ENCODE data around the gene TEX38.
A peak's percentile ranks its signal among the peaks of the same experiment; 100 is the strongest.
"Not testable (repeated sequence)": the region's sequence is repeated elsewhere in the genome, so short reads cannot be mapped to it uniquely, and the experiment has no call there.

Gene TEX38

DNA sequence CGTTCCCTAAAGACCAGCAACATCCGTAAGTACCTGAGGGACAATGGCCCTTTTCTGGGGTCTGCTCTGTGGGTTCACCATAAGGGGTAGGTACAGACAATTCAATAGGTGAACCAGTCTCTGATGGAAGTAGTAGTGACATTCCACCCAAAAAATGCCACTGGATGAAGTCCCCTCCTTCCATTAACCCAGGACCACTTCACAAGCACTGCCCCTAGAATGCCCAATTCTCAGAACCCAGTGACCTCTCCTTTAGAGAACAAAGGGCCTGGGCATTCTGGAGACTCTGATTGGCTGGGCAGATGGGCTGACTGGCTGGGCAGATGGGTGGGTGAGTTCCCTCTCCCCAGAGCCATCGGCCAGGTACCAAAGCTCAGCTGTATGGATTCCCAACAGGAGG, at the start of gene TEX38:
TEX38 (plus strand) TSS at position 301 of the 400 bp plus-strand sequence; CDS start at position 382, 81 bp downstream.
- in situ Hi-C loops (cut with HindIII; ENCODE audit: low pct_ligation_motif_present, low pct_unique_long_range_greater_than_20kb, low sequenced_read_pairs), result no loop called here
- no peak for DNase-seq

DNA sequence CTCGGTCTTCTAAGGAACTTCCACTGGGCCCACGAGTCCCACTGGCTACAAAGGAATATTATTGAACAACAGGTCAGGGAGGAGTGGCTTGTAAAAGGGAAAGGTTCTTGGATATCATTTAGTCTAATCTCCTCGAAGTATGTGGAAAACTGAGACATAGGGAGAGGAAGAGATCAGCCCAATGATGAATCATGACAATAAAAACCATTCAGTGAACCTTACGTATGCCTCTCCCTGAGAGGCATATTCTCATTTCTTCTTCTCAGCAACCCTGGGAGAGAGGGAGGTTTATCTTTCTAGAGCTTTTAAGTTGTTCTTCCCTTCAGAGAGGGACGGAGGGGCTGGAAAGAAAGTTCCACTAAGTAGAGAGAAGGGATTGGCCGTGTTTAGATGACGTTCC, 49.7 kb upstream of the TEX38 start:
- in situ Hi-C loops (cut with HindIII; ENCODE audit: low pct_ligation_motif_present, low pct_unique_long_range_greater_than_20kb, low sequenced_read_pairs), result no loop called here
- no peak for DNase-seq

DNA sequence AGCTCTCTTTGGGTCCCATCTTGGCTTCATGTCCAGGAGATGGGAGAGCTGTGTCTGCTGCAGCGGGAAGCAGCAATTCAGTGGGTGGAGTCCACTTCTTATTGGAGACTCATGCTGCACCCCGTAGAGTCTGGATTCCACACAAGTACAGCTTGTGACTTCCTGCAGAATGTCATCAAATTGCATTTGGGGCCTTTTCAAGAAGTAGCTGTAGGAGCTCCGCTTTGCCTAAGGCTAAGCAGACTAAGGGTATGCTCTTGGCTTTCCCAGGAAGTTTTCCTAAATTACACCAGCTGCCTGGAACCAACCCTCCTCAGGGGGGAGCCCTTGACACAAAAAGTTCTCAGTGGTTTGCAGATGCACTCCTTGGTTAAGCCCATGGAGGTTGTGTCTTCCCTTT, 49.3 kb upstream of the TEX38 start:
- DNase-seq, result peak; percentile 50
- in situ Hi-C loops (cut with HindIII; ENCODE audit: low pct_ligation_motif_present, low pct_unique_long_range_greater_than_20kb, low sequenced_read_pairs), result no loop called here

DNA sequence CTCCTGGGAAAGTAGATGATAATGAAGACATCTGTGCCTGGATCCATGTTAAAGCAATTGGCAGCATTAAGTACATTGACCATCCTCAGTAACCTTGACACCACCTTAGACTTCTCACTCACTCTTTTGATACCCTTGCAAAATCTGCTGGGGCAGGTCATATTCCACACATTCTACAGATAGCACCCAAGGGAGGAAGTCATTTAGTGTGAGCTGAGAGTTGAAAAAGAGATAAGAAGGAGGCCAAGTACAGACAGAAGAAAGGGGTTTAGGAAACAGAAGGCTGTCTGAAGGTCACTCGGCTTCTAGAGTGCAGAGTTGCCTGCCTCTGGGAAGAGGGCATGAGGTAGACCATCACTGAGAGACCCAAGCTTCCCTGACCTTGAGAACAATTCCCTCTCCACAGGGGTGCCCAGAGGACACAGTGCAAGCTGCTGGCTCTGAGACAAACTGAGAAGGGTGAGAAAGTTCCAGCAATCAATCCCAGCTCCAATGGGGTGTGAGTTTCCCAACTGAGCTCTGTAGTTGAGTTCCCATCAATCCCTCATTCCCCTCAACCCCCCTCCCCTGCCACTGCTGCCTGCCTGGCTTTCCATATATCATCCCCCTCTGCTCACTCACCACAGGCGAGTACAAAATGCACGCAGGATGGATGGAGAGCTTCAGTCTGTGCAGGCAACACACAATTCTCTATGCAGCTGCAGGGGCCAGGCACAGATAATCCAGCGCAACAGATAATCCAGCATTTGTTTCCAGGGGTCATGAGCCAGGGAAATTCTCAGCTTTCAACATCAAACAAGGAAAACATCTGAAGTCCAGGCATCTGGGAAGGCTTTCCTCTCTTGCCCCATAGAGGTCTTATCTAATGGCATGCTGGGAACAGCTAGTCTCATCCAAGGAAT, 47.7 kb upstream of the TEX38 start:
- DNase-seq, result no peak
- in situ Hi-C loops (cut with HindIII; ENCODE audit: low pct_ligation_motif_present, low pct_unique_long_range_greater_than_20kb, low sequenced_read_pairs), result no loop called here

DNA sequence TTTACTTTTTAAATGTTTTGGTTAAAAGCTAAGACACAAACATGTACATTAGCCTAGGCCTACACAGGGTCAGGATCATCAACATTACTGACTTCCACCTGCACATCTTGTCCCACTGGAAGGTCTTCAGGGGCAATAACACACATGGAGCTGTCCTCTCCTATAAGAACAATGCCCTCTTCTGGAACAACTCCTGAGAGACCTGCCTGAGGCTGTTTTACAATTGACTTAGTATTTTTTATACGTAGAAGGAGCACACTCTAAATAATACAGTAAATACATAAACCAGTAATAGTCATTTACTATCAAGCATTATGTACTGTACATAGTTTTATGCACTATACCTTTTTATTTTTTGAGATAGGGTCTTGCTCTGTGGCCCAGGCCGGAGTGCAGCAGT, 40.9 kb upstream of the TEX38 start:
- in situ Hi-C loops (cut with HindIII; ENCODE audit: low pct_ligation_motif_present, low pct_unique_long_range_greater_than_20kb, low sequenced_read_pairs), result no loop called here
- no peak for DNase-seq

DNA sequence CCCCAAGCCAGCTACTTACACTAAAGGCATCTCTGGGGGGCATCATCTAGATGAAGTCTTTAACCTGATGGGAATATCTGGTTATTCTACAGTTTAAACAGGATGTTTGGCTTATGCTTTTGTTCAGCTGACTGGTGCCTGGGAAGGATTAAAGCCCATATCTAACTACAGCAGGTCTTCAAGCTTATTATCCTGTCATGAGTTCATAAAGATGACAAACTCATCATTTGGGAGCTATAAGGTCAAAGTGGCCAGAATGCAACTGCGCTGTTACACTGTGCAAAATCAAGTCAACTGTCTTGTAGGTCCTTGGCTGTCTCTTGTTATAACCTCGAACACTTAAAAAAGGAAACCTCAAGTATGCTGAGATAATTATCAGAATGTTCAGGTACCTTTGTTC, 36.4 kb upstream of the TEX38 start:
- in situ Hi-C loops (cut with HindIII; ENCODE audit: low pct_ligation_motif_present, low pct_unique_long_range_greater_than_20kb, low sequenced_read_pairs), result no loop called here

DNA sequence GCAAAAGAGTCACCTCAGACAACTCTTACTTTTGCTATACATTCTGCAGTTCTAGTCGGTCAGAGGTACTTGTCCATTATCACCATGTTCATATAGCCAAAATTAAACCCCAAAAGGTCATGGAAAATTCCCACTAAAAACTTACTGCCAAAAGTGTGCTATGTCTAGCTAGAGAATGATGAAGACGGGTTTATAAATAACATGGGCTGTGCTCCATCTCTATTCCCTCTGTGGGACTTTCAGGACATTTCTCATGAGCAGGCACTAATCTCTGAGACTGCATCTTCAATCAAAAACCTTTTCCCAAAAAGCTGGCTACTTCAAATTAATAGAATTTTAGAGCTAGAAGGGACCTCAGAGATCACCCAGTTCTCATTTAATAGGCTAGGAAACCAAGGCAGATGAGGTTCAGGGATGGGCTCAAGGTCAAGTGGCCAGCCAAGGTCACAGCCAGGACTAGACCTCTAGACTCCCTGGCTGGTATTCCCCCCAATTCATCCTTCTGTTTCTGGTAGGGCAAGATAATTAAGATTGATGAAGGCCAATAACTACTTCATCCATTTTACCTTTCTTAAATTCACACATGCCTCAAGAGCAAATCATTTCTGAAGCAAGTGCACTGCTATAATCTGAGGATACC, 34.1 kb upstream of the TEX38 start:
- DNase-seq, result no peak
- in situ Hi-C loops (cut with HindIII; ENCODE audit: low pct_ligation_motif_present, low pct_unique_long_range_greater_than_20kb, low sequenced_read_pairs), result no loop called here

More for the DNA sequence above, 36.4 kb upstream of the TEX38 start:
- no peak for DNase-seq

DNA sequence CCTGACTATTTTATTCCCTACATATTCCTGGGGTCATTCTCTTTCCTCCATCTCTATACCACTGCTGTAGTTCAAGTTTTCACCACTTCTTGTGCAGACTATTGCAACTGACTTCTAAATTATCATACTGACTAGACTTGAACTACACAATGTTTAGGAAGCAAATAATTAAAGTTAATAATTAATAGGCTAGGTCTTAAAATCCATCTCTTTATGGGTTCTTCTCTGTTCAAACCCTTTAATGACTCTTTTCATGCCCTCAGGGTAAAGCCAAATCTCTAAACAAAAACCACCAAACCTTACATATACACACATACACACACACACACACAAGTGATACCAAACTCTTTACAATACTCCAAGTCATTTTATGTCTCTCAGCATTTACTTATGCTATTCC, 32.7 kb upstream of the TEX38 start:
- in situ Hi-C loops (cut with HindIII; ENCODE audit: low pct_ligation_motif_present, low pct_unique_long_range_greater_than_20kb, low sequenced_read_pairs), result no loop called here
- DNase-seq, result no peak

DNA sequence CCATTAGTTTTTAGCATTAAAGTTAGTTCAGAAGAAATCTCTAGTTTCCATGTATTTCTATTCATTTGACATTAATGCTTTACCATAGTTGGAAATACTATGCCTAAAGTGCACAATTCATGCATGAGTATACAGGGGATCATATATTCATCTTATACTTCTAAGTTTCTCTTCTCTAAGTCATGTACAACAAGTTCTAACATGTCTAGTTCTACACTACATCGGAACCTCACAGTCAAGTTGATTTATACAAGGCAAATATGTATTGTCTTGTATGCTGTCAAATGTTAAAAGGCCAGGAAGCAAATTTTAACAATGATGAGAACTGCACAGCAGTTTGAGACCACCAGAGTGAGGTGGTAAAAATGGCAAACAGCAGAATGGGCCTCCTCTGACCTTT, 32.1 kb upstream of the TEX38 start:
- no peak for DNase-seq
- in situ Hi-C loops (cut with HindIII; ENCODE audit: low pct_ligation_motif_present, low pct_unique_long_range_greater_than_20kb, low sequenced_read_pairs), result no loop called here

DNA sequence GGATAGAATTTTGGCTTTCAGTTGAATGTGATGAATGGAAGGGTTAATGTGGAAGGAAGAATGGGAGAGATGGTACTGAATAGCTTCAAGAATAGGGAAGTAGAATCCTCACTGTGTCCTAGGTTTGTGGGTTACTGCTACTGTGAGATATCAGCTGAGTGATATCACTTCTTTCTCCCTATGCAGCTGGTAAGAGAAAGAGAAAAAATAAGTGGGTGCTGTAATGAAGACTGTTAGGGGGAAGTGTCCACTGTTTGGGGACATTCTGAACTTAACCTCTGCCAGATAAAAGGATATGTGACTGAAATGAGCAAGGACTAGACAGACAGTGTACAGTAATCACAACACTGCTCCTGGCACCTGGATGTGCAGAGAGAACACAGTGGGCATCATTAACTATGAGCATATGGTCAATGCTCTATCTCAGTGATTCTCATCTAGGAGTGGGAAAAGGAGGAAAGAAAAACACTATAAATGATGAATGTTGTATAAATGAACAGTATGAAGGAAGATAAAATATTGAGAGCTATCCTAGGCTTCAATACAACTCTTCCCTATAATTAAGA, 29.5 kb upstream of the TEX38 start:
- in situ Hi-C loops (cut with HindIII; ENCODE audit: low pct_ligation_motif_present, low pct_unique_long_range_greater_than_20kb, low sequenced_read_pairs), result no loop called here
- DNase-seq, result no peak

DNA sequence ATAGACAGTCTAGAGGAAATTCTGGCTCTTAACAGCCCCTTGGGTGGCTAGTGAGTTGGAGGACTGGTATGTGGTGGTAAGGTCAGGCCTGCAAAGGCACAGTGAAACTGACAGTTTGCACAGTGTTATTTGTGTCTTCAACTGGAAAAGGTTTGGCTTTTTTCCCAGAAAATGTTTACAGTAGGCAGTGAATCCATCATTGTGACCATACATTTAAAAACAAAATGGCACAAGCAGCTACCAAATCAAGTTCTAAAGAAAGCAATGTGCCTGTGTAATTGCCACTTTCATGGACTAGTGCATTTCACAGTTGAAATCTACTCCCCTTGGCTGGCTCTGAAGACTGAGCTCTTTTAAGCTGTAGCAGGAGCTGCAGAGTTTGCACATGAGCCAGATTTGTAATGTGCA, 28.3 kb upstream of the TEX38 start:
- peak; percentile 88 for DNase-seq
- in situ Hi-C loops (cut with HindIII; ENCODE audit: low pct_ligation_motif_present, low pct_unique_long_range_greater_than_20kb, low sequenced_read_pairs), result no loop called here

DNA sequence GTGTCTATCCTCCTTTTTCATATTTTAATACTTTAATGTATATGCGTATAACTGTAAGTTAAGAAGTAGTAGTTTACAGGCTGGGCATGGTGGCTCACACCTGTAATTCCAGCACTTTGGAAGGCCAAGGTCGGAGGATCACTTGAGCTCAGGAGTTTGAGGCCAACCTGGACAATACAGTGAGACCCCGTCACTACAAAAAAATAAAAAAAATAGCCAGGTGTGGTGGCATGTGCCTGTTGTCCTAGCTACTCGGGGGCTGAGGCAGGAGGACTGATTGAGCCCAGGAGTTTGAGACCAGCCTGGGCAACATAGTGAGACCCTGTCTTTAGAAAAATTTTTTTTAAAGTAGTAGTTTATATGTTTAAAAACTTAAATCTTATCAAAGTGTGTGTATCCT, 25.8 kb upstream of the TEX38 start:
- DNase-seq, result no peak
- in situ Hi-C loops (cut with HindIII; ENCODE audit: low pct_ligation_motif_present, low pct_unique_long_range_greater_than_20kb, low sequenced_read_pairs), result no loop called here

DNA sequence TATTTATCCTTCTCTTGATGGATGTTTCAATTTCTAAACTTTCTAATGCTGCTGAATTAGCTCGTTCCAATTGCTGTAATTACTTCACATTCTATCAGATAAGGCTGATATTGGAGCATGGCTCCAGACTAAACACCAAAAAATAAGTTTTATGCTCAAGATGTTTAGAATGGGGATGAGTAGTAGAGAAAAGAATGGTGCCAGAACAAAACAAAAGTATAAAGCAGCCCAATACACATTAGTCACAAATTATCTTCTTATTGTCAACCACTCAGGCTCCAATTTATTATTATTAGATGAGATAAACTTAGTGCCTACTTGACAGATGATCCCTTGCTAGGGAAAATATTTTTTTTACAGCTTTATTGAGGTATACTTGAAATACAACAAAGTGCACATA, 25.3 kb upstream of the TEX38 start:
- DNase-seq, result no peak

DNA sequence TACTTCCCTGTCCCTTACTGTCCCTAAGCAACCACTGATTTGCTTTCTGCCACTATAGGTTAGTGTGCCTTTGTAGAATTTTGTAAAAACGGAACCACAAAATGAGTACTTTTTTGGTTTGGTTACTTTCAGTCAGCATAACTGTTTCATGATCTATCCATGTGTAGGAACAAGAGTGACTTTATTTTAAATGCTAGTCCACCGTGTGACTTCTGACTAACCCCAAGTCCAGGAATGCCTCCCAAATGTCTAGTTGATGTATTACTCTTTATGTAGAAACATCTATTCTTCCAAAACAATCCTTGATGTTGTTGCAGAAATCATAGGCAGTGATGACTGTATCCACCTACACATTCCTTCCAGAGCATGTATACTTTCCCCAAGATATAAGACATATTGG, 24.8 kb upstream of the TEX38 start:
- no peak for DNase-seq
- in situ Hi-C loops (cut with HindIII; ENCODE audit: low pct_ligation_motif_present, low pct_unique_long_range_greater_than_20kb, low sequenced_read_pairs), result no loop called here

More for the DNA sequence above, 25.3 kb upstream of the TEX38 start:
- in situ Hi-C loops (cut with HindIII; ENCODE audit: low pct_ligation_motif_present, low pct_unique_long_range_greater_than_20kb, low sequenced_read_pairs), result no loop called here

DNA sequence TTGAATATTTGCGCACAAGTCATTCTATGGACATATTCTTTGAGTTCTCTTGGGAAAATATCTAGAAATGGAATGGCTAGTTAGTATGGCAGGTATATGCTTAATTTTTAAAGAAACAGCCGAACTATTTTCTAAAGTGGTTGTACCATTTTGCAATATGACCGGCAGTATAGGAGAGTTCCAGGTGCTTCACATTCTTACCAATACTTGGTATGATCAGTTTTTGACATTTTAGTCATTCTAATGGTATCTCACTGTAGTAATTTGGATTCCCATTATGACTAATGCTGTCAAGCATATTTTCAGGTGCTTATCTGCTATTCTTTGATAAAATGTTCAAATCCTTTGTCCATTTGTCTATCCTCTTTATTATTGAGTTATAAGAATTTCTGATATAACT, 24.0 kb upstream of the TEX38 start:
- in situ Hi-C loops (cut with HindIII; ENCODE audit: low pct_ligation_motif_present, low pct_unique_long_range_greater_than_20kb, low sequenced_read_pairs), result no loop called here
- DNase-seq, result no peak

DNA sequence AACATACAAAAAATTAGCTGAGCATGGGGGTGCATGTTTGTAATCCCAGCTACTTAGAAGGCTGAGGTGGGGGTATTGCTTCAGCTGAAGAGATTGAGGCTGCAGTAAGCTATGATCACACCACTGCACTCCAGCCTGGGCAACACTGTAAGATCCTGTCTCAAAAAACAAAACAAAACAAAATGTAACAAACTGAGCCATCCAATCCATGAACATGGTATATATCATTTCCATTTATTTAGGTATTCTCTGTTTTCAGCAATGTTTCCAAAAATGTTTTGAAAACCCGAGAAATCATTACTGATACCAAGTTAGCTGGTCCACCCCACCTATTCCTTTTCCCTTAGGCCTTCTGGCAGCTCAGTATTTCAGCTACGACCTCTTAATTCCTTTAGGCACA, 21.9 kb upstream of the TEX38 start:
- DNase-seq, result no peak
- in situ Hi-C loops (cut with HindIII; ENCODE audit: low pct_ligation_motif_present, low pct_unique_long_range_greater_than_20kb, low sequenced_read_pairs), result no loop called here

DNA sequence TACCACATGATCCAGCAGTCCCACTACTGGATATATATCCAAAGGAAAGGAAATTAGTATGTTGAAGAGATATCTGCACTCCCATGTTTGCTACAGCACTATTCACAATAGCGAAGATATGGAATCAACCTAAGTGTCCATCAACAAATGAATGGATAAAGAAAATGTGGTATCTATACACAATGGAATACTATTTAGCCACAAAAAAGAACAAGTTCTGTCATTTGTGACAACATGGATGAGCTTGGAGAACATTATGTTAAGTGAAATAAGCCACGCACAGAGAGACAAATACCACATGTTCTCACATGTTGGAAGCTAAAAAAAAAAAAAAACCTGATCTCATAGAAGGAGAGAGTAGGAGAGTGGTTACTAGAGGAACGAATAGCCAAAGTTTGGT, 21.2 kb upstream of the TEX38 start:
- DNase-seq, result no peak
- in situ Hi-C loops (cut with HindIII; ENCODE audit: low pct_ligation_motif_present, low pct_unique_long_range_greater_than_20kb, low sequenced_read_pairs), result no loop called here

DNA sequence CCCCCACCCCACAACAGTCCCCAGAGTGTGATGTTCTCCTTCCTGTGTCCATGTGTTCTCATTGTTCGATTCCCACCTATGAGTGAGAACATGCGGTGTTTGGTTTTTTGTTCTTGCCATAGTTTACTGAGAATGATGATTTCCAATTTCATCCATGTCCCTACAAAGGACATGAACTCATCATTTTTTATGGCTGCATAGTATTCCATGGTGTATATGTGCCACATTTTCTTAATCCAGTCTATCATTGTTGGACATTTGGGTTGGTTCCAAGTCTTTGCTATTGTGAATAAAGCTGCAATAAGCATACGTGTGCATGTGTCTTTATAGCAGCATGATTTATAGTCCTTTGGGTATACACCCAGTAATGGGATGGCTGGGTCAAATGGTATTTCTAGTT, 20.5 kb upstream of the TEX38 start:
- in situ Hi-C loops (cut with HindIII; ENCODE audit: low pct_ligation_motif_present, low pct_unique_long_range_greater_than_20kb, low sequenced_read_pairs); DNase-seq: not testable (repeated sequence)

DNA sequence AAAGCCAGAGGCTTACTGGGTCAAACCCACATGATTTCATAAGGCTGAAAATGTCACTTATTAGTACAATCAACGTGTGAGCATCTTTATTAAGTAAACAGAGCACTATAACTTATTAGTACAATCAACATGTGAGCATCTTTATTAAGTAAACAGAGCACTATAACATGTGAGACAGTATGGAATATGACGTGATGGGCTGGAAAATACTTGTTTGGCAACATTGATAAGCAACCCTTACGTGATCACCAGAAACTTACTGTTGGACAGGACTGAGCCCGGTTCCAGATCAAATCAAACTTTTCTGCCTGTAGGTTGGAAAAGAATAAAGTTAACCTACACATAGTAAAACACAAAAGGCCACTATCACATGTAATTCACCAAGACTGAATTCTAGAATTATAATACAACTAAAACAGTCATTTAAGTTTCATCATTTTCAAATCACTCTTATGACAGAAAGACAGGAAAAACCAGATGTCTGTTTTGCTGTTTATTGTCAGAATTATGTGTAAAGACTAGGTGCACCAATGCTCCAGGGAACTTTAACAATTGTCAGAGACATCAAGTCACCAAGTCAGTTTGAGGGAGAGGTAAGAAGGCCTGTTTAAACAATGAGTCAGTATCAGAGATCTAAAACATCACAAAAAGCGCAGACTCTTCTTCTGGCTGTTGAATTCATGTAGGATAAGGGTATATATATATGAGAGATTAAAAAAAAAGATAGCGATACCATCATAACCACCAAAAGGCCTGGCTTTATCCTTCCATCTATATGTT, 19.1 kb upstream of the TEX38 start:
- in situ Hi-C loops (cut with HindIII; ENCODE audit: low pct_ligation_motif_present, low pct_unique_long_range_greater_than_20kb, low sequenced_read_pairs), result no loop called here
- no peak for DNase-seq

Measured in ACHN (cell line).